K562 (cell line): ENCODE data around the gene ZNF646. TPM values are rescaled to one million over a fixed set of nuclear protein-coding genes. Genes with fewer than 3 reads are reported as not detected.

Source experiments
- CHD1 ChIP-seq: fragments of 200-600 bp; sonication (generic); IDR thresholded peaks from one replicate; pipeline ENCODE4 v1.6.1; 2012; ENCODE audit warnings: mild to moderate bottlenecking, moderate library complexity, low read length, inconsistent platforms
- DACH1 ChIP-seq: fragments of 450-650 bp; IDR thresholded peaks from 2 replicates; pipeline ENCODE4 v1.6.1; 2018; ENCODE audit not compliant: partially characterized antibody
- ETV6 ChIP-seq, 3 experiments: fragments of 150-350 bp in 1 of 3; sonication (generic) in 1 of 3; formaldehyde crosslinking in 1 of 3; IDR thresholded peaks; 2 replicates each; pipeline versions ENCODE4 v1.6.1 to v1.8.0; 2014 to 2022; ENCODE audit warnings: borderline replicate concordance in 2 of 3, low read depth in 2 of 3, antibody characterized with exemption in 1 of 3, low read length in 1 of 3, mild to moderate bottlenecking in 1 of 3, missing genetic modification reagents in 1 of 3
- FOS ChIP-seq: IDR thresholded peaks from 3 replicates; pipeline ENCODE4 v1.6.1; 2011; ENCODE audit not compliant: insufficient read length; ENCODE audit errors: extremely low read depth
- FOXA3 ChIP-seq, 2 experiments: fragments of 450-650 bp in 1 of 2; sonication (generic) in 1 of 2; formaldehyde crosslinking; IDR thresholded peaks in 1 of 2; conservative IDR thresholded peaks in 1 of 2; 2 replicates each; pipeline versions ENCODE4 v1.4.0 to v1.8.0; 2020 to 2022; ENCODE audit warnings: mild to moderate bottlenecking in 2 of 2, missing genetic modification reagents in 1 of 2
- KDM4B ChIP-seq, 2 experiments: fragments of 450-650 bp in 1 of 2; sonication (generic) in 1 of 2; IDR thresholded peaks; 2 replicates each; pipeline ENCODE4 v1.6.1; 2016 to 2017; ENCODE audit warnings: borderline replicate concordance in 2 of 2, antibody characterized with exemption in 1 of 2, low read depth in 1 of 2, mild to moderate bottlenecking in 1 of 2
- MXI1 ChIP-seq: IDR thresholded peaks from 2 replicates; pipeline ENCODE4 v1.6.1; 2011; ENCODE audit warnings: low read depth, mild to moderate bottlenecking, improper control_type of control experiment, low read length
- NFYB ChIP-seq: IDR thresholded peaks from 2 replicates; pipeline ENCODE4 v1.6.1; 2011; ENCODE audit warnings: mild to moderate bottlenecking, moderate library complexity; ENCODE audit not compliant: insufficient read length; ENCODE audit errors: extremely low read depth
- NONO ChIP-seq, 2 experiments: fragments of 200-400 bp in 1 of 2; fragments of 450-650 bp in 1 of 2; formaldehyde crosslinking in 1 of 2; IDR thresholded peaks; 2 replicates each; pipeline ENCODE4 v1.6.1; 2017; ENCODE audit warnings: low read depth in 2 of 2, mild to moderate bottlenecking in 2 of 2, moderate library complexity in 2 of 2, low read length in 1 of 2
- POLR2A ChIP-seq: fragments of 450-650 bp; conservative IDR thresholded peaks from 2 replicates; pipeline ENCODE4 v1.6.1; 2016
- SLC30A9 ChIP-seq: fragments of 250-450 bp; sonication (Bioruptor Pico); IDR thresholded peaks from 2 replicates; pipeline ENCODE4 v1.8.0; 2022; ENCODE audit warnings: mild to moderate bottlenecking, moderate library complexity
- SMARCA5 ChIP-seq: fragments of 450-650 bp; IDR thresholded peaks from 2 replicates; pipeline ENCODE4 v1.6.1; 2016
- SUPT5H ChIP-seq: fragments of 450-650 bp; IDR thresholded peaks from 2 replicates; pipeline ENCODE4 v1.6.1; 2016
- TGIF2 ChIP-seq: sonication (generic); formaldehyde crosslinking; IDR thresholded peaks from 2 replicates; pipeline ENCODE4 v1.8.1; 2022; ENCODE audit warnings: mild to moderate bottlenecking, missing genetic modification reagents, moderate library complexity
- XRCC5 ChIP-seq: fragments of 200-400 bp; formaldehyde crosslinking; IDR thresholded peaks from 2 replicates; pipeline ENCODE4 v1.6.1; 2017; ENCODE audit warnings: low read depth, mild to moderate bottlenecking, low read length
- ZKSCAN3 ChIP-seq: fragments of 250-450 bp; sonication (Bioruptor Pico); IDR thresholded peaks from 2 replicates; pipeline ENCODE4 v1.4.0; 2020
- ZNF316 ChIP-seq: fragments of 450-650 bp; IDR thresholded peaks from 2 replicates; pipeline ENCODE4 v1.6.1; 2016
- polyA plus RNA-seq, 8 experiments: library from polyadenylated mRNA; depleted of rRNA in 4 of 8; stranded (reverse) in 5 of 8; unstranded in 3 of 8; fragments of >200 nt; fragmentation: Nextera tagmentation in 2 of 8; fragmentation: Illumina TruSeq in 1 of 8; extraction: Ambion mirVana in 2 of 8; extraction: Trizol in 1 of 8; gene quantifications; 2 replicates each; pipeline versions ENCODE4 v1.2.1 to v1.2.3, GENCODE V29; 2011 to 2014; ENCODE audit warnings: inconsistent platforms in 1 of 8, missing spikeins in 1 of 8
- total RNA-seq, 7 experiments: library from RNA; depleted of rRNA in 6 of 7; stranded (reverse); fragments of >200 nt in 6 of 7; fragmentation: Illumina TruSeq in 2 of 7; extraction: Trizol in 2 of 7; gene quantifications; 2 replicates each; pipeline versions ENCODE4 v1.2.1 to v1.2.3, GENCODE V29; 2011 to 2021; ENCODE audit warnings: low replicate concordance in 1 of 7
- TF ChIP-seq, protein P1 (sequence below): fragments of 450-650 bp; IDR thresholded peaks from 2 replicates; pipeline ENCODE4 v1.6.1; 2016; ENCODE audit warnings: mild to moderate bottlenecking
- TF ChIP-seq, protein P2 (sequence below), 3 experiments: fragments of 200-800 bp in 1 of 3; fragments of 250-450 bp in 1 of 3; fragments of 450-650 bp in 1 of 3; sonication (Bioruptor Pico) in 1 of 3; sonication (Bioruptor generic) in 1 of 3; formaldehyde crosslinking in 1 of 3; IDR thresholded peaks; 2 replicates each; pipeline versions ENCODE4 v1.6.1 to v1.8.0; 2016 to 2022; ENCODE audit warnings: mild to moderate bottlenecking in 2 of 3, missing genetic modification characterization in 2 of 3, missing compliant biosample characterization in 1 of 3, moderate library complexity in 1 of 3
- TF ChIP-seq, protein P3 (sequence below): fragments of 450-650 bp; IDR thresholded peaks from 2 replicates; pipeline ENCODE4 v1.6.1; 2018; ENCODE audit warnings: mild to moderate bottlenecking, low read depth; ENCODE audit not compliant: partially characterized antibody

The ZNF646 gene
- total and polyA plus RNA-seq, 9 of the 15 experiments (the other 6 are each of a cell fraction or from before 2014, with no cell fraction given), result 0.08 to 20.6 (median 8.0) TPM

DNA sequence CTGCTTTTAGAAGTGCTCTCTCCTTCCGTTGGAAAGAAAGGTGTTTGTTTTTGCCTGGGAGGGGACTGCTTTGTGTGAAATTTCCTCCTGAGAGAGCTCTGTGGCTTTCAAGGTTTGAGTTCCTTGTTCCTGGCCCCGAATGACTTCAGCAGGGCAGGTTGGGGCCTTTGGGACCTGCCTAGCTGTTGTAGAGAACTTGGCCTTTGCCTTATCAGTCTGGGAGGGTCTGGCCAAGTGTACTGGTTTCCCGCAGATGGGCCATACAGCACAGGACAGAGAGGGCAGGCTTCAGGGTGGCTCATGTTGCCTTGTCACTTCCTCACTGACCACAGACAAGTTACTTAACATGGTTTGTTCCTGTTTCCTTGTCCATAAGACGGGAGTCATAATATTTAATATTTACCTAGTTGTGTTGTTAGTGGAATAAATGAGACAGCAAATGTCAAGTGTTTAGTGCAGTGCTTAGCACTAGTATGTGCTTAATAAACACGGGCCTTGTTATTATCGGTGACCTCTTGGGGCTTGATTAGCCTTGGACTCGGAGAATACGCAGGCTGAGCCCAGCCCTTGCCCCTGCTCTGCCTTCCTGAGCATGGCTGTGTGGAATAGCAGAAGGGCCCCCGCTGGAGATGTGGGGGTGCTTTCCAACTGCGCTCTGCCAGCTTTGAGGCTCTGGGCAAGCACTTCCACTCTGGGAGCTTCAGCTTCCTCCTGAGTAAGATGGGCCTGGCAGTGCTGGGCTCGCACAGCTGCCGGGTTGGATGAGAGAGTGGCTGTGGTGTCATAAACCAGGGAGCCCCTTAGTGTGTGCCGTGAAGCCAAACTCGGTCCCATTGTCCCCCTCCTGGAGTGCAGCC, 54.7 kb downstream of the ZNF646 start (continued):
- TF ChIP-seq, protein P1, sequence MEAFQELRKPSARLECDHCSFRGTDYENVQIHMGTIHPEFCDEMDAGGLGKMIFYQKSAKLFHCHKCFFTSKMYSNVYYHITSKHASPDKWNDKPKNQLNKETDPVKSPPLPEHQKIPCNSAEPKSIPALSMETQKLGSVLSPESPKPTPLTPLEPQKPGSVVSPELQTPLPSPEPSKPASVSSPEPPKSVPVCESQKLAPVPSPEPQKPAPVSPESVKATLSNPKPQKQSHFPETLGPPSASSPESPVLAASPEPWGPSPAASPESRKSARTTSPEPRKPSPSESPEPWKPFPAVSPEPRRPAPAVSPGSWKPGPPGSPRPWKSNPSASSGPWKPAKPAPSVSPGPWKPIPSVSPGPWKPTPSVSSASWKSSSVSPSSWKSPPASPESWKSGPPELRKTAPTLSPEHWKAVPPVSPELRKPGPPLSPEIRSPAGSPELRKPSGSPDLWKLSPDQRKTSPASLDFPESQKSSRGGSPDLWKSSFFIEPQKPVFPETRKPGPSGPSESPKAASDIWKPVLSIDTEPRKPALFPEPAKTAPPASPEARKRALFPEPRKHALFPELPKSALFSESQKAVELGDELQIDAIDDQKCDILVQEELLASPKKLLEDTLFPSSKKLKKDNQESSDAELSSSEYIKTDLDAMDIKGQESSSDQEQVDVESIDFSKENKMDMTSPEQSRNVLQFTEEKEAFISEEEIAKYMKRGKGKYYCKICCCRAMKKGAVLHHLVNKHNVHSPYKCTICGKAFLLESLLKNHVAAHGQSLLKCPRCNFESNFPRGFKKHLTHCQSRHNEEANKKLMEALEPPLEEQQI, result no peak
- no peak for TF ChIP-seq ZKSCAN3 (CRISPR knock-in tag)
- TF ChIP-seq TGIF2 (CRISPR knock-in tag), result no peak
- TF ChIP-seq, protein P2, sequence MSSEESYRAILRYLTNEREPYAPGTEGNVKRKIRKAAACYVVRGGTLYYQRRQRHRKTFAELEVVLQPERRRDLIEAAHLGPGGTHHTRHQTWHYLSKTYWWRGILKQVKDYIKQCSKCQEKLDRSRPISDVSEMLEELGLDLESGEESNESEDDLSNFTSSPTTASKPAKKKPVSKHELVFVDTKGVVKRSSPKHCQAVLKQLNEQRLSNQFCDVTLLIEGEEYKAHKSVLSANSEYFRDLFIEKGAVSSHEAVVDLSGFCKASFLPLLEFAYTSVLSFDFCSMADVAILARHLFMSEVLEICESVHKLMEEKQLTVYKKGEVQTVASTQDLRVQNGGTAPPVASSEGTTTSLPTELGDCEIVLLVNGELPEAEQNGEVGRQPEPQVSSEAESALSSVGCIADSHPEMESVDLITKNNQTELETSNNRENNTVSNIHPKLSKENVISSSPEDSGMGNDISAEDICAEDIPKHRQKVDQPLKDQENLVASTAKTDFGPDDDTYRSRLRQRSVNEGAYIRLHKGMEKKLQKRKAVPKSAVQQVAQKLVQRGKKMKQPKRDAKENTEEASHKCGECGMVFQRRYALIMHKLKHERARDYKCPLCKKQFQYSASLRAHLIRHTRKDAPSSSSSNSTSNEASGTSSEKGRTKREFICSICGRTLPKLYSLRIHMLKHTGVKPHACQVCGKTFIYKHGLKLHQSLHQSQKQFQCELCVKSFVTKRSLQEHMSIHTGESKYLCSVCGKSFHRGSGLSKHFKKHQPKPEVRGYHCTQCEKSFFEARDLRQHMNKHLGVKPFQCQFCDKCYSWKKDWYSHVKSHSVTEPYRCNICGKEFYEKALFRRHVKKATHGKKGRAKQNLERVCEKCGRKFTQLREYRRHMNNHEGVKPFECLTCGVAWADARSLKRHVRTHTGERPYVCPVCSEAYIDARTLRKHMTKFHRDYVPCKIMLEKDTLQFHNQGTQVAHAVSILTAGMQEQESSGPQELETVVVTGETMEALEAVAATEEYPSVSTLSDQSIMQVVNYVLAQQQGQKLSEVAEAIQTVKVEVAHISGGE (CRISPR knock-in tag; IDR thresholded peaks at IDR 0.05), result peak in 1 of 3 experiments; percentile 83; a peak in 2 of 6 replicates
- TF ChIP-seq, protein P3, sequence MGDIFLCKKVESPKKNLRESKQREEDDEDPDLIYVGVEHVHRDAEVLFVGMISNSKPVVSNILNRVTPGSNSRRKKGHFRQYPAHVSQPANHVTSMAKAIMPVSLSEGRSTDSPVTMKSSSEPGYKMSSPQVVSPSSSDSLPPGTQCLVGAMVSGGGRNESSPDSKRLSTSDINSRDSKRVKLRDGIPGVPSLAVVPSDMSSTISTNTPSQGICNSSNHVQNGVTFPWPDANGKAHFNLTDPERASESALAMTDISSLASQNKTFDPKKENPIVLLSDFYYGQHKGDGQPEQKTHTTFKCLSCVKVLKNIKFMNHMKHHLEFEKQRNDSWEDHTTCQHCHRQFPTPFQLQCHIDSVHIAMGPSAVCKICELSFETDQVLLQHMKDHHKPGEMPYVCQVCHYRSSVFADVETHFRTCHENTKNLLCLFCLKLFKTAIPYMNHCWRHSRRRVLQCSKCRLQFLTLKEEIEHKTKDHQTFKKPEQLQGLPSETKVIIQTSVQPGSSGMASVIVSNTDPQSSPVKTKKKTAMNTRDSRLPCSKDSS, result no peak
- TF ChIP-seq SMARCA5, result no peak
- no peak for TF ChIP-seq NFYB
- no peak for TF ChIP-seq NONO (IDR thresholded peaks at IDR 0.05; ENCODE audit: low read depth in 2 of 2, low read length in 1 of 2)
- TF ChIP-seq SLC30A9 (CRISPR knock-in tag), result no peak
- TF ChIP-seq SUPT5H, result no peak
- TF ChIP-seq KDM4B (IDR thresholded peaks at IDR 0.05; ENCODE audit: borderline replicate concordance in 2 of 2, low read depth in 1 of 2), result no peak
- no peak for TF ChIP-seq CHD1
- TF ChIP-seq XRCC5, result no peak
- peak in 1 of 2 experiments; percentile 51; a peak in 1 of 4 replicates for TF ChIP-seq FOXA3 (CRISPR knock-in tag; conservative IDR thresholded peaks at IDR 0.05 in 1 of 2, IDR thresholded peaks at IDR 0.05 in 1 of 2)
- no peak for TF ChIP-seq MXI1
- peak in 1 of 2 experiments; percentile 81; a peak in 1 of 4 replicates for TF ChIP-seq ETV6 (IDR thresholded peaks at IDR 0.05; ENCODE audit: borderline replicate concordance in 1 of 2, low read depth in 2 of 2, low read length in 1 of 2)
- no peak for TF ChIP-seq ETV6 (CRISPR knock-in tag; IDR thresholded peaks at IDR 0.05; ENCODE audit: borderline replicate concordance)
- TF ChIP-seq DACH1, result no peak
- no peak for TF ChIP-seq POLR2A
- TF ChIP-seq FOS, result no peak
- no peak for TF ChIP-seq ZNF316
